Spleen (tissue), 11 donors: ENCODE measurements around the gene CD68. TPM values are rescaled to one million over a fixed set of nuclear protein-coding genes. Genes with fewer than 3 reads are reported as not detected.
"Not testable (repeated sequence)": the region's sequence is repeated elsewhere in the genome, so short reads cannot be mapped to it uniquely, and the experiment has no call there.

Experiments
- DNase-seq: peaks from one replicate; pipeline ENCODE4 v3.0.0-alpha.2; 2020
- H3K27ac ChIP-seq, 8 donors: fragments of 200-600 bp; sonication (generic) in 7 of 8; 1 replicate in 4 of 8; 2 replicates in 4 of 8; pipeline versions ENCODE4 v1.5.0 to v1.8.0; 2016 to 2021; ENCODE audit warnings: inconsistent platforms in 4 of 8, mild to moderate bottlenecking in 4 of 8, moderate library complexity in 1 of 8
- H3K27me3 ChIP-seq, 7 donors: fragments of 200-600 bp; sonication (generic) in 6 of 7; replicated peaks in 1 of 7; 1 replicate in 4 of 7; 2 replicates in 3 of 7; pipeline versions ENCODE4 v1.5.0 to v1.8.0; 2016 to 2021; ENCODE audit warnings: inconsistent platforms in 3 of 7, mild to moderate bottlenecking in 1 of 7
- H3K36me3 ChIP-seq, 6 donors: fragments of 200-600 bp; sonication (generic) in 5 of 6; 1 replicate in 4 of 6; 2 replicates in 2 of 6; pipeline versions ENCODE4 v1.5.0 to v1.8.0; 2016 to 2021; ENCODE audit warnings: inconsistent platforms in 2 of 6
- H3K4me1 ChIP-seq, 6 donors: fragments of 200-600 bp; sonication (generic) in 5 of 6; 1 replicate in 3 of 6; 2 replicates in 3 of 6; pipeline versions ENCODE4 v1.5.0 to v1.8.0; 2016 to 2021; ENCODE audit warnings: inconsistent platforms in 3 of 6
- H3K4me3 ChIP-seq, 8 donors: fragments of 200-600 bp; sonication (generic) in 7 of 8; 1 replicate in 4 of 8; 2 replicates in 4 of 8; pipeline versions ENCODE4 v1.5.0 to v1.8.0; 2016 to 2021; ENCODE audit warnings: inconsistent platforms in 4 of 8, mild to moderate bottlenecking in 4 of 8, moderate library complexity in 2 of 8
- H3K9me3 ChIP-seq, 8 donors: fragments of 200-600 bp; sonication (generic) in 7 of 8; 1 replicate in 4 of 8; 2 replicates in 4 of 8; pipeline versions ENCODE4 v1.5.0 to v1.8.0; 2016 to 2021; ENCODE audit warnings: inconsistent platforms in 4 of 8
- POLR2A ChIP-seq, 3 donors: fragments of 450-650 bp; IDR thresholded peaks; one replicate each; pipeline ENCODE4 v1.5.1; 2017; ENCODE audit warnings: antibody characterized with exemption in 3 of 3, mild to moderate bottlenecking in 1 of 3
- POLR2AphosphoS5 ChIP-seq, 3 donors: sonication (generic); formaldehyde crosslinking; IDR thresholded peaks; one replicate each; pipeline ENCODE4 v1.5.1; 2017; ENCODE audit warnings: antibody characterized with exemption in 3 of 3
- WGBS, 5 donors: extraction: QIAGEN DNeasy Blood & Tissue Kit in 3 of 5; methylation state at CpG; one replicate each; pipeline versions ENCODE4 v1.1.5 to v1.1.7; 2013 to 2018; 5-methylcytosine and 5-hydroxymethylcytosine counted together
- intact Hi-C: fragments of 100-400 bp; cut with DNase I; formaldehyde crosslinking; loops from one replicate; pipeline ENCODE4 v1.15.0; 2023; ENCODE audit warnings: low total_unique reads
- polyA plus RNA-seq, 3 donors: library from polyadenylated mRNA; stranded (reverse); fragments of 200-250 nt; gene quantifications; one replicate each; pipeline ENCODE4 v1.2.1, GENCODE V29; 2013
- total RNA-seq, 7 donors: library from RNA; depleted of rRNA in 3 of 7; stranded (reverse); fragments of >200 nt in 3 of 7; fragmentation: NEBNext Ultra II Directional in 4 of 7; extraction: Animal tissue kit (Norgen Biotek cat#: 25700) in 4 of 7; gene quantifications; one replicate each; pipeline versions ENCODE4 v1.1.0 to v1.2.1, GENCODE V29; 2016 to 2021
- TF ChIP-seq, protein P1 (sequence below), 11 experiments: fragments of 200-600 bp in 7 of 11; fragments of 450-650 bp in 4 of 11; sonication (generic) in 4 of 11; IDR thresholded peaks in 8 of 11; conservative IDR thresholded peaks in 3 of 11; 1 replicate in 7 of 11; 2 replicates in 4 of 11; pipeline versions ENCODE4 v1.4.0 to v1.8.0; 2016 to 2021; ENCODE audit warnings: antibody characterized with exemption in 11 of 11, inconsistent platforms in 4 of 11, mild to moderate bottlenecking in 1 of 11
- donor health status: healthy with polysubstance abuse.
- donor health status: DM: no; HTN: no; CAD: no; lungs with moderate emphysema.
- donor health status: DM: no; HTN: no; CAD: no.
- donor health status: Bipolar disorder and iron deficiency.
- donor health status: healthy.
- donor health status: DM: no; HTN: no; CAD: no.
- donor health status: DM: yes; HTN: yes; CAD: no.

Gene CD68
- total and polyA plus RNA-seq, 10 donors: 52.5 to 387 (median 223) TPM

DNA sequence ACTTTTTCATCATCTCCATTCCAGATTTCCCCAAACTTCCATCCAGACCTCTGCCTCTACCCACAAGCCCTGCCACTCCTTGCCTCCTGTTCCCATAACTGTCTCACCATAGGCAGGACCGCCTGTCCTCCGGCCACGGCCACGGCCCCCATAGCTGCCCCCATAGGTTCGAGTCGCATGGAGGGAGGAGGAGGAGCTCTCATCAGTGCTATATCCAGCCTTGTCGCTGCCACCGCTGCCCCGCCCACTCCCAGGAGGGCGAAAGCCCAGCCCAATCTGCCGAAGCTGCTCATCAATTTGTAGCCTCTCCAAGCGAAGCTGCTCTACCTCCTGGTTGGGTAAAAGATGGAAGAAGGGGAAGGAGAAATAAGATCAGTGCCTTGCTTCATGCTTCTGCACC lies 13.9 kb downstream of the CD68 start:
- Histone ChIP-seq H3K36me3 (peaks cover 5 to 98% (median 71%) of the 10 kb centered on the region in 6 donors), H3K4me3 (no peak overlapping the region), H3K27me3 (no peaks in the 10 kb centered on the region), H3K9me3 (no peaks in the 10 kb centered on the region), H3K4me1 (peaks cover 7 to 20% (median 14%) of the 10 kb centered on the region in 6 donors), H3K27ac (no peak overlapping the region)
- no peak for DNase-seq
- TF ChIP-seq POLR2AphosphoS5 (IDR thresholded peaks at IDR 0.05): peak in 2 of 3 donors; percentile 17 to 33
- TF ChIP-seq, protein P1, sequence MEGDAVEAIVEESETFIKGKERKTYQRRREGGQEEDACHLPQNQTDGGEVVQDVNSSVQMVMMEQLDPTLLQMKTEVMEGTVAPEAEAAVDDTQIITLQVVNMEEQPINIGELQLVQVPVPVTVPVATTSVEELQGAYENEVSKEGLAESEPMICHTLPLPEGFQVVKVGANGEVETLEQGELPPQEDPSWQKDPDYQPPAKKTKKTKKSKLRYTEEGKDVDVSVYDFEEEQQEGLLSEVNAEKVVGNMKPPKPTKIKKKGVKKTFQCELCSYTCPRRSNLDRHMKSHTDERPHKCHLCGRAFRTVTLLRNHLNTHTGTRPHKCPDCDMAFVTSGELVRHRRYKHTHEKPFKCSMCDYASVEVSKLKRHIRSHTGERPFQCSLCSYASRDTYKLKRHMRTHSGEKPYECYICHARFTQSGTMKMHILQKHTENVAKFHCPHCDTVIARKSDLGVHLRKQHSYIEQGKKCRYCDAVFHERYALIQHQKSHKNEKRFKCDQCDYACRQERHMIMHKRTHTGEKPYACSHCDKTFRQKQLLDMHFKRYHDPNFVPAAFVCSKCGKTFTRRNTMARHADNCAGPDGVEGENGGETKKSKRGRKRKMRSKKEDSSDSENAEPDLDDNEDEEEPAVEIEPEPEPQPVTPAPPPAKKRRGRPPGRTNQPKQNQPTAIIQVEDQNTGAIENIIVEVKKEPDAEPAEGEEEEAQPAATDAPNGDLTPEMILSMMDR (IDR thresholded peaks at IDR 0.05 in 8 of 11, conservative IDR thresholded peaks at IDR 0.05 in 3 of 11): no peak
- intact Hi-C loops: no loop called here
- WGBS, 5 donors: 88 to 92% (median 90%) methylated on average over 12 of the region's 12 CpGs

DNA sequence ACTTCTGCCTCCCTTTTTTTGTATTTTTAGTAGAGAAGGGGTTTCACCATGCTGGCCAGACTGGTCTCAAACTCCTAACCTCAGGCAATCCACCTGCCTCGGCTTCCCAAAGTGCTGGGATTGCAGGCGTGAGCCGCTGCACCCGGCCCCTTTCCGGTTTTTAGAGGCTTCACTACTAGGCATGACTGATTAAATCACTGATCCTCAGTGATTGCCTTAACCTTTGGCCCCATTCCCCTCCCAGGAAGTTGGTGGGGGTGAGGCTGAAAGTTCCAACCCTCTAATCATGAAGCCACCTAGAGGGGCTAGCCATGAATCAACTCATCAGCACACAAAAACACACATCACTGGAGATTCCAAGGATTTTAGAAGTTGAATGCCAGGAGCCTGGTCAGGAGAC lies 18.1 kb downstream of the CD68 start:
- H3K4me3 ChIP-seq, intact Hi-C loops, H3K4me1 ChIP-seq, H3K27me3 ChIP-seq, H3K27ac ChIP-seq, H3K9me3 ChIP-seq, DNase-seq: not testable (repeated sequence)
- WGBS, 5 donors: 76 to 83% (median 80%) methylated on average over 5 of the region's 5 CpGs
- H3K36me3 ChIP-seq: peaks cover 9 to 98% (median 96%) of the 10 kb centered on the region in 6 donors

DNA sequence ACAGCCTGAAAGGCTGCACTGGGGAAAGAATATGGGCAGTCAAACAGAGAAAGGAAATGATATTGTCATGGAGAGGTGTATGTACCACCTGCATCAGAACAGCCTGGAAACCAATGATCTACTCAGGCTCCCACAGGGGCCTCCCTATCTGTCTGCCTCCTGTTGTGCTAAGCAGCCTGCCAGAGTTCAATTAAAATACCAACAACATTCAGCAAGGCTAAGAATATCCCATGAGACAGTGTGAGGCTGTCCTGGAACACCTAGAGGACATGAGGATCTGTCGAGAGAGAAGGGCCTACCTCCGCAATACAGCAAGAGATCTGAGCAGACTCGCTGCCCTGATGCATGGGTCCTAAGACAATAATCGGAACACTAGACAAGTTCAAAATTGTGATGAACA lies 26.8 kb downstream of the CD68 start:
- peaks cover 0 to 28% (median 8%) of the 10 kb centered on the region in 6 donors for H3K4me1 ChIP-seq
- H3K4me3 ChIP-seq: no peak overlapping the region
- intact Hi-C loops: no loop called here
- TF ChIP-seq POLR2AphosphoS5 (IDR thresholded peaks at IDR 0.05): no peak
- TF ChIP-seq, protein P1 (IDR thresholded peaks at IDR 0.05 in 8 of 11, conservative IDR thresholded peaks at IDR 0.05 in 3 of 11): no peak
- no peak for TF ChIP-seq POLR2A (IDR thresholded peaks at IDR 0.05)
- no peak overlapping the region for H3K27ac ChIP-seq
- no peaks in the 10 kb centered on the region for H3K9me3 ChIP-seq
- 97 to 99% (median 97%) methylated on average over 4 of the region's 4 CpGs for WGBS, 5 donors
- peaks cover 4 to 83% (median 51%) of the 10 kb centered on the region in 6 donors for H3K36me3 ChIP-seq
- no peaks in the 10 kb centered on the region for H3K27me3 ChIP-seq
- DNase-seq: no peak

DNA sequence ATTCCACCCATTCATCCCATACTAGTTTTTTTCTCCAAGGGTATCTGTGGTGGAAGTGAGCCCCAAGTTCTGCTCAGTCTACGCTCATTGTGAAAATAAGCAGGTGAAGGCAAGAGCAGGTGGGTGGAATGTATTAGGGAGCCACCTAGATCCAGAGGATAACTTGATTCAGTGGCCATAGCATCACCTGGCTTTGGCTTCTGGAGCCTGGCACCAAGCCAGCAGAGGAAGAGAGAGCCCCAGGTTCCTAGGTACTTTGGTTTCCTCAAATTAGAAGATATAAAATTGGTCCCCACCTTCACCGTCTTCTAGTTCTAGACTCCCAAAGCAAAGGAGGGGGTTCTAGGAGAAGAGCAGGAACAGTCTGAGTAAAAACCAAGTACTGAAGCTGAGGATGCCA lies 31.2 kb downstream of the CD68 start:
- intact Hi-C loops: no loop called here
- peaks cover 21 to 63% (median 37%) of the 10 kb centered on the region in 6 donors for H3K4me1 ChIP-seq
- H3K4me3 ChIP-seq: no peak overlapping the region
- 90 to 100% (median 95%) methylated on average over 2 of the region's 2 CpGs for WGBS, 5 donors
- H3K36me3 ChIP-seq: peaks cover 0 to 45% (median 10%) of the 10 kb centered on the region in 6 donors
- H3K27ac ChIP-seq: no peak overlapping the region
- no peaks in the 10 kb centered on the region for H3K27me3 ChIP-seq
- TF ChIP-seq POLR2AphosphoS5 (IDR thresholded peaks at IDR 0.05) (no peak), POLR2A (IDR thresholded peaks at IDR 0.05) (no peak)
- TF ChIP-seq, protein P1 (IDR thresholded peaks at IDR 0.05 in 8 of 11, conservative IDR thresholded peaks at IDR 0.05 in 3 of 11): no peak
- DNase-seq: no peak
- H3K9me3 ChIP-seq: no peaks in the 10 kb centered on the region
